NCI-H2196 treated with DMSO at 0.1 percent for 48 hours (cell line): ENCODE data around the gene MEIS2.

Source experiments
- DNase-seq: peaks from one replicate; lab custom pipeline; 2025; ENCODE audit not compliant: unreplicated experiment; lab: John Stamatoyannopoulos, UW

Gene MEIS2

GRCh38 chr15:37112971-37113670 lies 12.8 kb upstream of the MEIS2 start:
- no peak for DNase-seq

DNA sequence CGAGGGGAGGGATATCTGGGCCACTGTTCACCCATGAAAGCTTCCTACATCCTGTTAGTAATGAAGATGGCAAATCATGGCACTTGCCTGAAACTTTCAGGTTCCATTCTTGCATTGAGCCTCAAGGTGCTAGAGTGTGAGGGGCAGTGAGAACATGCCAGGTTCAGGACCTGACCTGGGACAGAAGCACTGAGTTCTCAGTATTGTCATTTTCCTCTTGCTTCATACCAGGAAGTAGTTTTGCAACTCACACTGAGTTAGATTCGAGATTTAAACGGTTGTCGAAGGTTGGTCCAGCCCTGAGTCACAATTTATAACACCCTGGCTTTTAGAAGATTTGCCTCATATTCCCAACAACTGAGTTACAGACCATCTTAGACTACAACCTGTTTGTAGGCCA lies 11.8 kb upstream of the MEIS2 start:
- no peak for DNase-seq

DNA sequence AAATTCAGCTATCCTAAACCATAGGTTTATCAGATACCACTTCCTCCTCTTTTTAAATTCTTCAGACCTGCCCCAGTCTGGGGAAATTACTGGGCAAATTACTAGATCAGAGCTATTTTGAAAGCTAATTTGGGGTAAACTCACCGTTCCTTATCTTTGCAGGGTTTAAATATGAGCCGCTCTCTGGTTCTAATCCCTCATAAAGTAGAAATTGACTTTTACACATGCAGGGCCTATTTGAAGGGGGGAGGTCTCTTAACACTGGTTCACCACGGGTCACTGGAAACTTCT lies 11.0 kb upstream of the MEIS2 start:
- no peak for DNase-seq

- no peak for DNase-seq
These were observed 9.7 kb upstream of the MEIS2 start for GRCh38 chr15:37109872-37110572.

GRCh38 chr15:37109168-37109871 lies 9.0 kb upstream of the MEIS2 start:
- DNase-seq, result no peak

DNA sequence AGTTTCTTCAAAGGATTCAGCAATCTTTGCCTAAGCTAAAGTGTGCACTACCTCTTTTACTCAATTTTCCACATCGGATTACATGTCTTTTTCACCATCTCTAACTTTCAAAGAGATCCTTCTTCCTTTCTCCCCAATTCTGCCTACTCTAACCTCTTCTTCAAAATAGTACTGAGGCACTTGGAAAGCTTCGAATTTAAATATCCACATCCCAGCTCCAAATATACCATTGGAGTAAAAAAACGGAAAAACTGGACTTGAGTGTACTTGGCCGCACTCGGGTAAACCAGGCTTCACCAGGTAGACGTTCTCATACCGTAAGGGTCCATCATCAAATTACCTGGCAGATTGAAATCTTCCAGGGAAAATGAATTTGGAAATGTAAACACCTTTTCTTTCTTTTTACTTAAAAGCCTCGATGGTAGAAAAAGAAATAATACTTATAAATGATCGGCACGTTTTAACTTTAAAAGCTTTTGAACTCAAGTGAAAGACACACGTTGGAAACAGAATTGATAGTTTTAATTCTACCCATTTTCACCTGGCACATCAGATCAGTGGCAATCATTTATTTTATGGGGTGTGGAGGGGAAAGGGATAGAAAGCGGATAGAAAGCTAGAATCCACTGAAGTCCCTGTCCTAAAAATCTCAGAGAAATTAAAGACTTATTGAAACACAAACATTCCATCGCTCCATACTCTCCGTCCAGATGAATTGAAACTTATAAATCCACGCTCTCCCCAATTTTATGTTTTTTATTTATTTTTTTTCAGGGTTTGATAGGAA lies 8.2 kb upstream of the MEIS2 start:
- no peak for DNase-seq

GRCh38 chr15:37107744-37108380 lies 7.5 kb upstream of the MEIS2 start:
- DNase-seq, result no peak

- DNase-seq, result no peak
These were observed 6.9 kb upstream of the MEIS2 start for GRCh38 chr15:37107071-37107743.

- no peak for DNase-seq
These were observed 6.2 kb upstream of the MEIS2 start for GRCh38 chr15:37106490-37107001.

DNA sequence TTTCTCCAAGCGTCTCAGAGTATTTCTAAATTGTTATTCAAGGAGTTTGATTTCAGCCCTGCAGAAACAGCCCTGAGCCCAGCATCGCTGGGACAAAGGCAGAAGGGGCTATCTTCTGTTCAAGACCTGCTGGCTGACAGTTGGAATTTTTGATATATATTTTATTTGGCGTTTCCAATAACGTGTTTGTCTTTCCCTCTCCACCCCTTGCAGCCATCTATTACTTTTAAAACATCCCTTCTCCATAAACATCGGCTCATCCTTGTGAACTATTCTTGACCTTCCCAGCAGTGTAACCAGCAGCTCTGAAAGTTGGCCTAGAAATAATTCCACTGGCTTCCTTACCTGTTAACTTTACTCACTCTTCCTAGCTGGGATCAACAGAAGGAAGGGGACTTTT lies 5.5 kb upstream of the MEIS2 start:
- no peak for DNase-seq

DNA sequence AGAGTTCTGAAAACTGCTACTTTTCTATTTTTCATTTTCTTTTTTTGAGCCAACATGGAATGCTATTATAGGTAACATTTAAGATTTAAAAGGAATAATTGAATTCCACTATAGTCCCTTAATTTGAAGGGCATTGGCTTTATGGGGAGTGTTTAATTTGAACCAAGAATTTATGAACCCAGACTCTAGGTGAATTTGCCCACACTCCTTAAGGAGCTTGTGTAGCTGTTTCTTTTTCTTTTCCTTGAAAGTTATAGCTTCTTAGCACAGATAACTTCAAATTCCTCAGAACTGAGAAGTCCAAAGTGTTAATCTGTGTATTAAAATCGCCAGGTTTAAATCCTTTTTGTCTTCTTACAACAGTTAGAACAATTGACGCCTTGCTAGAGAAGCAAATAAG lies 4.7 kb upstream of the MEIS2 start:
- no peak for DNase-seq

DNA sequence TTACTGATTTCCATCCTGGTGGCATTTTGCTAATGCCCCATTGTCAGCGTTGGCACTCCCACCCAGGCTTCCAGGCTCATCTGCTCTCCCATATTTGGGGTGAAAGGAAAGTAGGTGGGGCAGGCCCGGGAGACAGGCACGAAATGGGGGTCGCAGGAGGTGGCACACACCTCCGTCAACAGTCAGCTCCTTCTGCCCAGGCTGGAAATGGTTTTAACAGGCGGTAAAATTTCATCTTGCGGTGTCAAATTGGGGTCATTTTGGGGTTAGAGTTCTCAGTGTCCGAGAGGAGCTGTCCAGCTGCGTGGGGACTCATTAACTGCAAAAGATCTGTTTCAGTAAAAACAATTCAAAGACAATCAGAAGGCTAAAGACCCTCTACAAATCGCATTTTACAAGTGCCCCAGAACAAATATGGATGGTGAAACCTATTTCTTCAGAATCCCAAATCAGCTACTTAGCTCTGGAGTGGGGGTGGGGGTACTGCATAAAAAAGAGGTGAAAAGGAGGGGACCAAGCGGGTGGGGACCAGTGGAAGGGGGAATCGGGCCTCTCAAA lies 4.2 kb upstream of the MEIS2 start:
- no peak for DNase-seq

GRCh38 chr15:37103475-37104423 lies 3.4 kb upstream of the MEIS2 start:
- DNase-seq, result no peak

DNA sequence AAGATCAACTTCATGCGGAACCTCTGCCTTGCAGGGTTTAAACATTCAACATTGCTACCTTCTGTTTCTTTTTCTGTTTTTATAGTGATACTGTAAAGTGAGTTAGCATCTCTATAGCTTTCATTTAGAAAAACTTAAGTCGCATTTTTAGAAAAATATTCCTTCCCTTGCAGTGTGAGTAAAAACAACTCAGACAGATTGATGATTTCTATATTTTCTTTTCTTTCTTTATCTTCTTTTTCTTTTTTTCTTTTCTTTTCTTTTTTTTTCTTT lies 2.8 kb upstream of the MEIS2 start:
- DNase-seq, result no peak

GRCh38 chr15:37102305-37103162 lies 2.2 kb upstream of the MEIS2 start:
- DNase-seq, result no peak

DNA sequence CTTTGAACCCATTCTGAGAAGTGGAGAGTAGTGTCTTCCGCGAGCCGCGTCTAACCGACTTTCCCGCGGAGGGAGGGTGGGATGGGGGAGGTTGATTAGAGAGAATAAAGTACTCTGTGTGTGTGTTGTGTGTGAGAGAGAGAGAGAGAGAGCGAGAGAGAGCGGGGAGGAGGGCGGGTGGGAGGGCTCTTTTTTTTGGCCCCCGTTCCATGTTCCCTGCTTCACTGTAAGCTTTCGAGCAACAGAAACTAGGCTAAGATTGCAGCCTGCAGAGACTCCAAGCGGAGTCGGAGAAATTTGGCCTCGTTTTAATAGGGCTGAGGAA lies 1.6 kb upstream of the MEIS2 start:
- DNase-seq, result no peak

GRCh38 chr15:37100966-37101215 lies 542 bp upstream of the MEIS2 start:
- DNase-seq, result no peak

DNA sequence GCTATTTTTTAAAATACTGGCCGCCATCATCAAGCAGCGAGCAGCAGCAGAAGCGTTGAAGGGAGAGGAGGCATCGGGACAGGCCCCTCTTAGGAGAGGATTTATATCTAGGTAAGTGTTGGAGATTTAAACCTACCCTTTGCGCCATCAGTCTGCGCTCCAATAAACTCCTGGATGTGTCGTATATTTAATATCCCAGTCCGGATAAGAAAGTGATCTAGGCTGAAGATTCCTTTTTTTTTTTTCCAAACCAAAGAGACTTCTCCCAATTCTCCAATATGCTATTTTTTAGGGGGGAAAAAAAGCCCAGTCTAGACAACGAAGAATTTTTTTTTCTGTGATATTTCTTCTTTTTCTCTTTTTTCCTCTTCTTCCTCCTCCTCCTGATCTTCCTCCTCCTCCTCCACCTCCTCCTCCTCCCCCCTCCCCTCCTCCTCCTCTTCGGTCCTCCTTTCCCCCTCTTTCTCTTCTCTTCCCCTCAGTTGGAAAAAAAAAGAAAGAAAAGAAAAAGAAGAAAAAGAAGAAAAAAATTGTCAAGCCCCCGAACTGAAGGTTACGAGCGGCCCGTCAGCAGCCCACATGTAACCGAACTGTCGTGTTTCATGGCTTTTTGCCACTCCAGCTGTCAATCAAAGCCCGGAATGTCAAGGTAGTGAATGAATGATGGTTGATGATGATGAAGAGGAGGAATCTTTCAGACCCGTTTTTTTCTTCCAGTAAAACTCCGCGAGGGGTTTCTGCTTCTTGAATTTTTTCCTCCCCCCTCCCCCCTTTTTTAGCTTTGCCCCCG lies 835 bp downstream of the MEIS2 start:
- no peak for DNase-seq
